GM19467 (cell line): ENCODE data around the gene EPSTI1.
"Not testable (repeated sequence)": the region's sequence is repeated elsewhere in the genome, so short reads cannot be mapped to it uniquely, and the experiment has no call there.

Experiments used
- ATAC-seq: cut with Tn5 transposase; IDR thresholded peaks from one replicate; pipeline ENCODE4 v1.9.1; 2021; ENCODE audit warnings: mild to moderate bottlenecking, moderate library complexity; ENCODE audit not compliant: unreplicated experiment

EPSTI1 gene

DNA sequence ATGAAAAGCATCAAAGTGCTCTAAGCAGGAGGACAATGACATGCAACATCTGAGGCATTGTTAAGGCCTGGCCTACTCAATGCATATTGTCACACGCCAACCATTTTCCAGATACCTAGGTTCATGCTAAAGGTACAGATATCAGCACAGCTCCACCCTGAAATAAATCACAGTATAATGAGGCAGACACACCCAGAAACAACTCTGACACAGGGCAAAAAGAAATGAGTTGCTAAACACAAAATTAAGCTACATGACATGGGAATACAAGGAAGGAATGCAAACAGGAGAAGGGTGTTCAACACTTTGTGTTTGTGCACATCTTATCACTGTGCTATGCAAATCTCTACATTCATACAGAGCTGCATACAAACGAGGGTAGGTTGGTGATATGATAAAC, 86.5 kb downstream of the EPSTI1 start:
- ATAC-seq = no peak

GRCh38 chr13:42899266-42899665, 92.8 kb downstream of the EPSTI1 start:
- ATAC-seq = no peak

DNA sequence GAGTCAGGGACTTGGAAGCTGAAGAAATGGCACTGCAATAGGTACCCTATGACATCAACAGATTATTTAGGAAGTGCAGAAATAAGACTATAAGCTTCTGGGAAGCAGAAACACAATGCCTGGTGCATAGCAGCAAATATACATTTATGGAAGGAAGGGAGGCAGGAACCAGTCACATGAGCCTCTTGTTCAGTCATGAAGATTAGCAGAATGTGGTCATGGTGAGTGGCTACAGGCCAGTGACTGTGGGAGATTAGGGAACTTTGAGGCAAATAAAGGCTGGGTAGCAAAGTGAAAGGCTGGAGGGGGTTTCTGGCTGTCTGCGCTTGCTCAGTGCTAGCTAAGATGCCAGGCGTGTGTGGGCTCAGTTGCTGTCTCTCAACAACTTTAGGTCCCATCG, 96.3 kb downstream of the EPSTI1 start:
- no peak for ATAC-seq

DNA sequence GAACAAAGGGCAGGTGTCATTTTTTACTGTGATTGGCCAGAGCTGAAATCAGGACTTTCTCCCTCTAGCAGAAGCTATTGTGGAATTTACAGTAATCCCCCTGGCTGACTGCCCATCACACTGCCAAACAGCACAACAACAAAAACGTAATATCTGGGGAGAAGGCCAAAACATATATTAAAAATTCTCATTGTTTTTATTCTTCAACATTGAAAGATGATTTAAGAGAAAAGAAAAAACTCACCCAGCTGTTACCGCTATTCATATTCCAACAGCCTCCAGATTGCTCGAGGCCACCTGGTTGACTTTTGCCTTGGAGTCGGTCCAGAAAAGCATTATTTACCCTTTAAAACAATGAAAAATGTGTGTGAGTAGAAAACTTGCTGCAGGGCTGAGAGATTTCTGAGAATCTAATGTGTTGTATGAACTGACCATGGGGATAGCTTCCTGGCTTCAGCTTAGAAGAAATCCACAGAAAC, 97.2 kb downstream of the EPSTI1 start:
- no peak for ATAC-seq

- ATAC-seq = no peak
Measured at GRCh38 chr13:42893214-42893671, 98.8 kb downstream of the EPSTI1 start.

- no peak for ATAC-seq
Measured at GRCh38 chr13:42892760-42893159, 99.3 kb downstream of the EPSTI1 start.

GRCh38 chr13:42891591-42891990, 100.5 kb downstream of the EPSTI1 start:
- ATAC-seq = no peak

GRCh38 chr13:42885325-42885724, 106.7 kb downstream of the EPSTI1 start:
- ATAC-seq = no peak

DNA sequence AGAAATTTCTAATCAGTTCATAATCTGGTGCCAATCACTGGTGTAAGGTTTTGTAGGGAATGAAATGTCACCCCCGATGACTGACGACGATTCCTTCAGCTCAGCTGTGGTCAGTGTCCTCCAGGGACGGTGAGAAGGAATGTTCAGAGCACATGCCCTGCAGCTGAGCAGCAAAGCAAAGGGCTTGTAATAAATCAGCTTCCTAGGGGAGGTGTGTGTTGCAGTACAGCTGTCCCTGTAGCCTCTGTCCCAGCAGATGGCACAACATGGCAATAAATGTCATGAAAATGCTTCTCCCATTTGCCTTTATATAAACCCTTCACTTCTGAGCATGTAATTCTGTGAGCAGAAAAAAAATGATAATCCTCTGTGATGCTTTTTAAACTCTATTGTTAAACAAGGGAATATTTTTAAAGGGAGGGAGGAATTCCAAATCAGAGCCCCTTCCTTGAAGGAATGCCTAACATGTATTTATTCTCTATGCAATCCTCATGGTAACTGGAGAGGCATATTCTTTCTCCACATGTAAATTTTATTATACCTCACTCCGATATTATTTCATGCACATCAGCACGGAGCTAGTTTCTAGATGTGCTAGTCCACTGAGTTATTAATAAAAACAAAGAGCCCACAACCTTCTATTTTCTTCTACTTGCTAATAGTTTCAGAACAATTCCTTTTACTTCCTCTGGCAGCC, 108.1 kb downstream of the EPSTI1 start:
- ATAC-seq = no peak

- ATAC-seq = no peak
Measured at GRCh38 chr13:42883142-42883541, 108.9 kb downstream of the EPSTI1 start.

DNA sequence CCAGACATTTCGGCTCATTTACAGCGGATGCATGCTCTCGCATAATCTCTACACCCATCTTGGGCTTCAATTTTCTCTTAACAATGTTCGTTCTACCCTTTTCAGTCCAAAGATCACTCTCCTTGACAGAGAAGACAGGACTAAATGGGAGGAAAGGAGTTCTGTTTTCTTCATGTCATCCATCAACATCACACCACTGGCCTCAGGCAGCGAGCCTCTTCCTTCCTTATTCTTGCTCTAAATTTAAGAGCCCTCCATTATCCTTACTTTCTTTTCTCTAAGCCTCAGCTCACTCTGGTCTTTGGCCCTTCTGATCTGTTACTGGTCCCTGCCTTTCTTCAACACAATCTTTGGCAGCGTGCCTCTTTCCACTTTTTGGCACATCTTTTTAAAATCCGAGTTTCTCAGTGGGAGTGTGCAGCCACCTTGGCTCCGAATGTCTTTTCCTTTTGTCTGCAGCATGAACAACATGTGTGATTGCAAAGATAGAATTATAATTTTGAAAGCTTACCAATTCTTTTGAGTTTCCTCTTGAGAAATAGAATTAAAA, 111.9 kb downstream of the EPSTI1 start:
- no peak for ATAC-seq

DNA sequence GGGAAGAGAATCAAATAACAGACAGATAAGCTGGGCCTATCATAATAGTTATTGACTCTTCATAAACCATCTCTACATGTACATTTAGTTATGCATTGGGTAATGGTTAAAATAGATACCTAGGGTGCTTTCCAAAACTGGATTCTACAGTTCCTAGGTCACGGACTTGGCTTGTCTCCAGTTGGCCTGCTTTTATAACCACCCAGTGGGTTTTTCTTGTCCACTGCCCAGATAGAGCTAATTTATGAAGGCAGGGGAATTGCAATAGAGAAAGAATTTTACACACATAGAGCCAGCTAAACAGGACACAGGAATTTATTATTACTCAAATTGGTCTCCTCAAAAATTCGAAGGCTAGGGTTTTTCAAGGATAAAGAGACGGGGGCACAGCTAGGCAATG, 113.3 kb downstream of the EPSTI1 start:
- ATAC-seq = no peak

DNA sequence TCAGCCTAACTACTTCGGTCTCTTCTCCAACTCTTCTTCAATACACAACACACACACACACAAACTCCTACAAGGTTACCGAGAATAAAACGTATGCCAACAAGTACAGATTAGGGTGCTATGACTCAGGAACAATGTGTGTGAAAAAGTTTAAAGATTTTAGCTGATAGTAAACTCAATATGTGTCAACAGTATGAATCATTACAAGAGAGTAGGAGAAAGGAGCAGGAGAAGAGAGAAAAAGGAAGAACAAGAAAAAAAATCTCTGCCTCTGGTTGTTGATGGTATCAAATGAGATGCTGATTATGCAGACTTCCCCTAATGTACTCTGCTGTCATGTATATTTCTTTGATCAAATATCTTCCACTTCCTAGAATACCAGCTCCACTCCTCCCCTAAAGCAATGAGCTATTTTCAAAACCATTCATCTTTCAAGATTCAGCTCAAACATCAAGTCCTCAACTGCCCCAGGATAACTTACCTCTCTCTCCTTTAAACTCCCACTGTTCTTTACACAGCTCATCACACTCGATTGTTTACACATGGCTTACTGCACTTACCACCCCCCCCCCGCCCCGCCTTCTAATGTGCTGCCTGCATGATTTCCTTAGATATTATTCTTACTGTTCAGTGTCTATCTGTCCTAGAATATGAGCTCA, 115.0 kb downstream of the EPSTI1 start:
- no peak for ATAC-seq

GRCh38 chr13:42876270-42876714, 115.7 kb downstream of the EPSTI1 start:
- ATAC-seq = peak; percentile 84

DNA sequence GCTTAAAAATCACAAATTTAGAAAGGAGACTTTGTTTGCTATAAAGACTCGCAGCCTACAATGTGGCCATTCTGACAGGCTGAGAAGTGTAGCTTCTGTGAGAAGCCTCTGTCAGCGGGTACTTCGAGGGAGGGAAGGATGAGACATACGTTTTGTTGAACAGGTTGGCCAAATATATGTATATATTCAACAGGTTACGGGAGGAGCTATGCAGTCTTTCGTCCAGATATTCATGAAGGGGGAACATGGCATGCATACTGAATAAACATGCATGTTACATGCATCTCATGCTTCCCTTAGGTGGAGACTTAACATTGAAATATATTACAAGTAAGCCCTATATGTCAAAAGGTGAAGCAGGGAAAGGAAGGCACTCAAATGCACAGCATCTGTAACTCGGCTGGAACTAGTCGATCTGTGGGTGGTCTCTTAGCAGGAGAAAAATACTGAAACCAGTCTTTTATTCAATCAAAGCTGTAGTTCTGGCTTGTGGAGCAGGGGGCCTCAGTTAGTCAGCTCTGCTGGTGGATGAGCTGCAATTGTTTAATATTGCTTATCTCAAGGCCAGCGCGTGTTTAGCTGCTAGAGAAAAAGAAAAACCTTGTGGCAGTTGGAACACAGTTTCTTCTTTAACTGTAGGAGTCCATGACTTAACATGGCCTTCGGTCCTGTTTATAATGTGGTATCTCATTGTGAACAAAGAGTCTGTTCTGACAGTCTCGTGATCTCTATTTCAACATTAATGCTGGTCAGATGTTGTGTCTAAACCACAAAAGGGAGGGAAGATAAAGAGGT, 116.4 kb downstream of the EPSTI1 start:
- peak; percentile 17 for ATAC-seq

- no peak for ATAC-seq
Measured at GRCh38 chr13:42874221-42874620, 117.8 kb downstream of the EPSTI1 start.

DNA sequence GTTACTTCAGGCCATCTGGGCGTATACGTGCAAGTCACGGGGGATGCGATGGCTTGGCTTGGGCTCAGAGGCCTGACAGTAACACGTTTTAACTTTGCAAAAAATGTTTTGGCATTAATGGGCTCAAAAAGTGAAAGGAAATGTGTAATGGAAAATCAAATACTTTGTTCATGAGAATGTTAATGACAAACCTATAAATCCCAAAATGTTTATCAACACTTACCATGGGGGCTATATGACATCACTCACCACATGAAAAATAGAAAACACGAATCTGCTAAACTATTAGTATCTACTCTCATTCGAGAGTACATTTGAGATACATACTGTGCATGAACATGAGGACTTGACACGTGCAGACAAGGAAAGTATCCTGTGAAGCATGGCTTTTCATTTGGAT, 119.0 kb downstream of the EPSTI1 start:
- no peak for ATAC-seq

DNA sequence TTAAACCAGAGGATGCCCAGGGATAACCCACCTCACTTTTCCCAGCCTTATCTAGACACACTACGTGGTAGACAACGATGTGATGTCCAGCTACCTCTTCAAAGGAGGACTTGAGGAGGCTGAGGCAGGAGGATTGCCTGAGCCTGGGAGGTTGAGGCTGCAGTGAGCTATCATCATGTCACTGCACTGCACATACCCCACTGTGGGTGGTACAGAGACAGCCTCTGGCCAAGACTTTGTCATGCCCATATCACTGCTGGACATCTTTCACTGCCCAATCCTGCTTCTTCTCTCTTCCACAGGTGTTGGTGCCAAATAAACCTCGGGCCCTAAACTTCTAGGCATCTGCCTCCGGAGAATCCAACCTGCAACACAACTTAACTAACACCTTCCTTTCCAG, 124.8 kb downstream of the EPSTI1 start:
- ATAC-seq = no peak

- ATAC-seq = no peak
Measured at GRCh38 chr13:42865768-42866102, 126.3 kb downstream of the EPSTI1 start.

DNA sequence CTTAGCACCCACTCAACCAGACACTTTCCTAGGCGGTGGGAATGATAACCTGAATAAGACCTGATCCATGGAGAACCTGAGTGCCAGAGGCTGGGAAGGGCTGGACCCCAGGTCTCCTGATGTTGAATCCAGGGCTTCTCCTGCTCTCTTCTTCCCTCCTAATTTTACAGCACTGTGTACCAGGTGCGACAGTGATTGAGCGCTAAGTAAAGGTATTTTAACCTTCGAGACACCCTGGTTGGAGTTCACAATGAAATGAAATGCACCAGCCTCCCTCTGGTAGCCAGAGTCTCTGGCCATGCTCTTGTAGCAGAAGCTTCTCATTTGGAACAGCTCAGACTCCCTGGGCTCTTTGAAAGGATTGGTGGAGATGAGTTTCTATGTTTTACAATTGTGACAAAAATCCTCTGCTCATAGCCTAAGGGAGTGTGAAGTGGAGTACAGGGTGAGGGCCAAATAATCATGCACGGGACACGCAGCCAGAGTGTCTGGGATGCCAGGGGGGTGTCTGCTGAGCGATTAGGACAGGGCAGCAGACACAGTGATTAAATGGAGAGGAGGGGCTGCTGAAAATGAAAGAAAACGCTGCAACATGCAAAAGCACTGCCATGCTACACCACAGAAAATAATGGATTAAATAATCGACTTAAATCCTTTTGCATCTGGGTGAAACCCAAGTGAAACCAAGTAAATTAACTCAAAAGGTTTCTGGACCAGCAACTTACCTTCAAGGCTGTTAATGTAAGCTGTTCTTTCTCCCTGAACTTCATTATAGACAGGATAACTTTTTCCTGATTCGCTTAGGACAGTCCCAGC, 126.9 kb downstream of the EPSTI1 start:
- no peak for ATAC-seq

GRCh38 chr13:42862370-42862769, 129.7 kb downstream of the EPSTI1 start:
- not testable (repeated sequence) for ATAC-seq
